GM10248 (cell line): ENCODE results near the gene RPUSD1.

Source experiments
- CTCF ChIA-PET: fragments of 300-600 bp; sonication (Branson Sonifier 250); formaldehyde crosslinking; extraction: SDS; loops from one replicate; lab custom pipeline; 2021; ENCODE audit warnings: antibody characterized with exemption; lab: Yijun Ruan, JAX
- POLR2A ChIA-PET: fragments of 350-650 bp; sonication (Branson Sonifier 250); formaldehyde crosslinking; extraction: SDS; loops from one replicate; lab custom pipeline; 2020; ENCODE audit warnings: antibody characterized with exemption; lab: Yijun Ruan, JAX
- DNase-seq: peaks from one replicate; pipeline ENCODE4 v3.0.0; 2012; ENCODE audit errors: extremely low spot score
- CTCF ChIP-seq: IDR thresholded peaks from 2 replicates; pipeline ENCODE4 v1.5.1; 2012; ENCODE audit warnings: mild to moderate bottlenecking, low read depth; ENCODE audit errors: extremely low read depth, missing control alignments, control extremely low read depth

RPUSD1 gene

GRCh38 chr16:784431-784830 is 3.8 kb downstream of the RPUSD1 start:
- TF ChIP-seq CTCF = no peak
- ChIA-PET CTCF (interaction anchor here (0.9 to 9.6 kb wide), 22 partner anchors 8 to 395 kb away, joined by 3 to 169 read pairs (median 6); partner anchors contain the start of genes ANTKMT, CCDC78, CIAO3 and METRN), POLR2A (no interaction called here)
- no peak for DNase-seq

GRCh38 chr16:783404-784161 is 4.6 kb downstream of the RPUSD1 start:
- no peak for DNase-seq
- TF ChIP-seq CTCF = no peak
- POLR2A ChIA-PET = no interaction called here
- CTCF ChIA-PET = interaction anchor here (0.7 to 9.6 kb wide), 6 partner anchors 11 to 70 kb away, joined by 3 to 169 read pairs (median 7); partner anchors contain the start of genes ANTKMT and METRN

GRCh38 chr16:782766-783403 is 5.3 kb downstream of the RPUSD1 start:
- DNase-seq = no peak
- CTCF ChIA-PET = interaction anchor here (0.7 to 9.6 kb wide), 3 partner anchors 62 to 70 kb away, joined by 3 to 169 read pairs (median 8); partner anchors contain the start of genes ANTKMT and METRN
- TF ChIP-seq CTCF = no peak
- POLR2A ChIA-PET = no interaction called here

GRCh38 chr16:782258-782657 is 5.9 kb downstream of the RPUSD1 start:
- ChIA-PET CTCF (interaction anchor here (9.6 kb wide), 1 partner anchor 69 kb away, joined by 169 read pairs; the partner anchor contains the start of gene METRN), POLR2A (no interaction called here)
- TF ChIP-seq CTCF = no peak
- DNase-seq = no peak

- ChIA-PET CTCF (interaction anchor here (9.6 kb wide), 1 partner anchor 68 kb away, joined by 169 read pairs; the partner anchor contains the start of gene METRN), POLR2A (no interaction called here)
- no peak for DNase-seq
- TF ChIP-seq CTCF = no peak
Observed at GRCh38 chr16:781346-782010, 6.7 kb downstream of the RPUSD1 start.

GRCh38 chr16:780296-780695 is 7.9 kb downstream of the RPUSD1 start:
- CTCF ChIA-PET = interaction anchor here (9.6 kb wide), 1 partner anchor 67 kb away, joined by 169 read pairs; the partner anchor contains the start of gene METRN

More at GRCh38 chr16:780296-780695, 7.9 kb downstream of the RPUSD1 start:
- no peak for DNase-seq
- TF ChIP-seq CTCF = no peak
- POLR2A ChIA-PET = no interaction called here
